SK-N-SH (cell line): ENCODE results near the gene NAT9. TPM values are rescaled to one million over a fixed set of nuclear protein-coding genes. Genes with fewer than 3 reads are reported as not detected.

ENCODE experiments used
- CTCF ChIA-PET: fragments of 300-600, 350-600 bp; formaldehyde crosslinking; extraction: SDS; loops from one replicate; lab custom pipeline; 2021; lab: Yijun Ruan, JAX
- POLR2A ChIA-PET: fragments of 350-600 bp; sonication (Branson Sonifier 250); formaldehyde crosslinking; extraction: SDS; loops from one replicate; lab custom pipeline; 2020; ENCODE audit warnings: antibody characterized with exemption, inconsistent platforms; lab: Yijun Ruan, JAX
- DNase-seq: peaks from one replicate; pipeline ENCODE4 v3.0.0; 2012
- H2AFZ ChIP-seq: fragments of 200-600 bp; sonication (generic); 2 replicates; pipeline ENCODE4 v1.8.1; 2016; ENCODE audit warnings: antibody characterized with exemption, mild to moderate bottlenecking, low read depth
- H3F3A ChIP-seq: fragments of 200-600 bp; sonication (generic); replicated peaks from 2 replicates; pipeline ENCODE3; 2016; ENCODE audit warnings: antibody characterized with exemption, mild to moderate bottlenecking; ENCODE audit not compliant: insufficient read depth
- H3K27ac ChIP-seq, 2 experiments: fragments of 200-500 bp in 1 of 2; fragments of 200-600 bp in 1 of 2; sonication (Bioruptor generic) in 1 of 2; sonication (generic), shearing (Covaris generic) in 1 of 2; 2 replicates each; pipeline versions ENCODE4 v1.5.1 to v1.6.1; 2014 to 2016; ENCODE audit warnings: low read depth in 2 of 2, inconsistent platforms in 1 of 2, low read length in 1 of 2, mild to moderate bottlenecking in 1 of 2, mixed read lengths in 1 of 2
- H3K27me3 ChIP-seq: fragments of 200-600 bp; sonication (generic), shearing (Covaris generic); 2 replicates; pipeline ENCODE4 v1.6.1; 2016; ENCODE audit warnings: mixed run types; ENCODE audit not compliant: insufficient read depth
- H3K36me3 ChIP-seq, 2 experiments: fragments of 200-500 bp in 1 of 2; fragments of 200-600 bp in 1 of 2; sonication (Bioruptor generic) in 1 of 2; sonication (generic) in 1 of 2; replicated peaks in 1 of 2; 2 replicates each; pipeline versions ENCODE3 to v1.5.1; 2014 to 2016; ENCODE audit warnings: low read length in 1 of 2, mild to moderate bottlenecking in 1 of 2; ENCODE audit not compliant: insufficient read depth in 2 of 2, control insufficient read depth in 1 of 2
- H3K4me1 ChIP-seq, 2 experiments: fragments of 200-500 bp in 1 of 2; fragments of 200-600 bp in 1 of 2; sonication (Bioruptor generic) in 1 of 2; sonication (generic), shearing (Covaris generic) in 1 of 2; 2 replicates each; pipeline versions ENCODE4 v1.5.1 to v1.6.1; 2014 to 2016; ENCODE audit warnings: low read depth in 1 of 2, low read length in 1 of 2, mixed run types in 1 of 2; ENCODE audit not compliant: insufficient read depth in 2 of 2, control insufficient read depth in 1 of 2
- H3K4me2 ChIP-seq: fragments of 200-600 bp; sonication (generic), shearing (Covaris generic); 2 replicates; pipeline ENCODE4 v1.6.1; 2017; ENCODE audit warnings: mixed run types
- H3K4me3 ChIP-seq, 2 experiments: fragments of 200-500 bp in 1 of 2; fragments of 200-600 bp in 1 of 2; sonication (Bioruptor generic) in 1 of 2; sonication (generic), shearing (Covaris generic) in 1 of 2; 2 replicates each; pipeline versions ENCODE4 v1.5.1 to v1.8.1; 2014 to 2016; ENCODE audit warnings: low read depth in 2 of 2, inconsistent platforms in 1 of 2, low read length in 1 of 2, mild to moderate bottlenecking in 1 of 2, mixed read lengths in 1 of 2, moderate library complexity in 1 of 2
- H3K79me2 ChIP-seq: fragments of 200-600 bp; sonication (generic); 2 replicates; pipeline ENCODE4 v1.8.1; 2017; ENCODE audit warnings: mild to moderate bottlenecking; ENCODE audit not compliant: insufficient read depth
- H3K9ac ChIP-seq: fragments of 200-600 bp; sonication (generic); 2 replicates; pipeline ENCODE4 v1.6.1; 2017; ENCODE audit warnings: mixed run types
- H3K9me2 ChIP-seq: fragments of 200-600 bp; sonication (generic); 2 replicates; pipeline ENCODE4 v1.6.1; 2017; ENCODE audit warnings: mixed run types
- H3K9me3 ChIP-seq: fragments of 200-600 bp; sonication (generic); 2 replicates; pipeline ENCODE4 v1.6.1; 2017; ENCODE audit warnings: mixed run types, mild to moderate bottlenecking, moderate library complexity
- H4K20me1 ChIP-seq: fragments of 200-600 bp; sonication (generic); 2 replicates; pipeline ENCODE4 v1.6.1; 2017; ENCODE audit warnings: mild to moderate bottlenecking, mixed run types; ENCODE audit not compliant: insufficient read depth
- ELF1 ChIP-seq: IDR thresholded peaks from 2 replicates; pipeline ENCODE4 v1.4.0; 2012
- GATA2 ChIP-seq: sonication (generic); formaldehyde crosslinking; IDR thresholded peaks from 2 replicates; pipeline ENCODE4 v1.5.0; 2020; ENCODE audit warnings: mild to moderate bottlenecking, missing genetic modification reagents
- JUND ChIP-seq: IDR thresholded peaks from 2 replicates; pipeline ENCODE4 v1.4.0; 2012
- MXI1 ChIP-seq: IDR thresholded peaks from 2 replicates; pipeline ENCODE4 v1.6.1; 2012; ENCODE audit warnings: mild to moderate bottlenecking, low read depth, low read length, improper control_type of control experiment
- NFIC ChIP-seq: IDR thresholded peaks from 2 replicates; pipeline ENCODE4 v1.4.0; 2012; ENCODE audit warnings: borderline replicate concordance
- NRF1 ChIP-seq: IDR thresholded peaks from 2 replicates; pipeline ENCODE4 v1.6.1; 2012; ENCODE audit warnings: low read depth, mild to moderate bottlenecking, low read length
- RAD21 ChIP-seq: IDR thresholded peaks from 2 replicates; pipeline ENCODE4 v1.6.1; 2012; ENCODE audit warnings: mild to moderate bottlenecking, low read length
- RFX5 ChIP-seq: IDR thresholded peaks from 2 replicates; pipeline ENCODE4 v1.6.1; 2012; ENCODE audit warnings: mild to moderate bottlenecking, improper control_type of control experiment, low read length
- RXRA ChIP-seq: IDR thresholded peaks from 2 replicates; pipeline ENCODE4 v1.4.0; 2012; ENCODE audit warnings: low read depth, mild to moderate bottlenecking, borderline replicate concordance
- SIN3A ChIP-seq: IDR thresholded peaks from 2 replicates; pipeline ENCODE4 v1.6.1; 2012; ENCODE audit warnings: low read depth, mild to moderate bottlenecking, low read length, moderate library complexity, borderline replicate concordance
- SMC3 ChIP-seq: IDR thresholded peaks from 2 replicates; pipeline ENCODE4 v1.6.1; 2012; ENCODE audit warnings: low read depth, low read length, improper control_type of control experiment
- TAF1 ChIP-seq: IDR thresholded peaks from 2 replicates; pipeline ENCODE4 v1.6.1; 2012; ENCODE audit warnings: low read depth, mild to moderate bottlenecking, low read length, moderate library complexity, borderline replicate concordance
- USF1 ChIP-seq: IDR thresholded peaks from 2 replicates; pipeline ENCODE4 v1.4.0; 2012; ENCODE audit warnings: low read depth, borderline replicate concordance
- USF2 ChIP-seq: fragments of 150-350 bp; IDR thresholded peaks from 2 replicates; pipeline ENCODE4 v1.6.1; 2017; ENCODE audit warnings: antibody characterized with exemption, low read length, low read depth, borderline replicate concordance
- WGBS: methylation state at CpG from one replicate; pipeline ENCODE4 v1.1.6; 2017; ENCODE audit warnings: low lambda C conversion rate; 5-methylcytosine and 5-hydroxymethylcytosine counted together
- polyA plus RNA-seq, 3 experiments: library from polyadenylated mRNA; depleted of rRNA; stranded (reverse); fragments of >200 nt; gene quantifications; 2 replicates each; pipeline ENCODE4 v1.2.3, GENCODE V29; 2012
- TF ChIP-seq, protein P1 (sequence below): IDR thresholded peaks from 2 replicates; pipeline ENCODE4 v1.4.0; 2012; ENCODE audit warnings: low read depth, borderline replicate concordance
- TF ChIP-seq, protein P2 (sequence below): IDR thresholded peaks from 2 replicates; pipeline ENCODE4 v1.4.0; 2012; ENCODE audit warnings: low read depth

Gene NAT9
- polyA plus RNA-seq, 1 of the 3 experiments (the other 2 are of a cell fraction) = 117 TPM

- TF ChIP-seq USF1 = no peak
- no peak for TF ChIP-seq SMC3
- TF ChIP-seq, all 33 proteins: peak for 0
Measured at GRCh38 chr17:74756891-74757290, 19.3 kb downstream of the NAT9 start (continued).

DNA sequence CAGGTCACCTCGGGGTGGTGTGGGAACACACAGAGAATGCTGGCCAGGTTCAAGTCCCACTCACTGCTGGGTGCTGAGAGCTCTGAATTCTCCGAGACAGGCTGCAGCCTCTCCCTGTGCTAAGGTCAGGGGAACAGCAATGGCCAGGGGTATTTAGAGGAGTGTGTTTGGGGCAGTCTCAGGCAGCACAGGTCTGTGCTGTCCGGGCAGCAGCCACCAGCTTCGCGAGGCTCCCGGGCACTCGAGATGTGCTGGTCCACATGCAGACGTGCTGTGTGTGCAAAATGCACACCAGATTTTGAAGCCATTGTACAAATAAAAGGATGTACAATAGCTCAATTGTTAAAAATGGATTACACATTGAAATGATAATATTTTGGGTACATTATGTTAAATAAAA is 20.6 kb downstream of the NAT9 start:
- WGBS = 85% methylated on average over 8 of the region's 8 CpGs
- Histone ChIP-seq H4K20me1 (no peaks in the 10 kb centered on the region), H3K36me3 (no peaks in the 10 kb centered on the region), H3K4me1 (peaks cover 35 to 52% of the 10 kb centered on the region in 2 experiments; a peak in 3 of 4 replicates), H3K9ac (no peak overlapping the region), H3K9me2 (no peaks in the 10 kb centered on the region), H3K27me3 (no peaks in the 10 kb centered on the region), H3K79me2 (peaks cover 17% of the 10 kb centered on the region; the same call in 1 of the 2 replicates), H3F3A (peaks cover 4% of the 10 kb centered on the region), H3K4me2 (no peak overlapping the region), H3K27ac (no peak overlapping the region), H3K4me3 (no peak overlapping the region), H3K9me3 (no peaks in the 10 kb centered on the region)
- CTCF ChIA-PET = interaction anchor here (0.8 to 48.0 kb wide), 5 partner anchors 1 to 107 kb away, joined by 3 to 1361 read pairs (median 15); partner anchors contain the start of genes NAT9 and NHERF1
- DNase-seq = no peak
- POLR2A ChIA-PET = interaction anchor here (0.6 kb wide), 1 partner anchor 325 kb away, joined by 3 read pairs; no protein-coding TSS in a partner anchor
- TF ChIP-seq, protein P1, sequence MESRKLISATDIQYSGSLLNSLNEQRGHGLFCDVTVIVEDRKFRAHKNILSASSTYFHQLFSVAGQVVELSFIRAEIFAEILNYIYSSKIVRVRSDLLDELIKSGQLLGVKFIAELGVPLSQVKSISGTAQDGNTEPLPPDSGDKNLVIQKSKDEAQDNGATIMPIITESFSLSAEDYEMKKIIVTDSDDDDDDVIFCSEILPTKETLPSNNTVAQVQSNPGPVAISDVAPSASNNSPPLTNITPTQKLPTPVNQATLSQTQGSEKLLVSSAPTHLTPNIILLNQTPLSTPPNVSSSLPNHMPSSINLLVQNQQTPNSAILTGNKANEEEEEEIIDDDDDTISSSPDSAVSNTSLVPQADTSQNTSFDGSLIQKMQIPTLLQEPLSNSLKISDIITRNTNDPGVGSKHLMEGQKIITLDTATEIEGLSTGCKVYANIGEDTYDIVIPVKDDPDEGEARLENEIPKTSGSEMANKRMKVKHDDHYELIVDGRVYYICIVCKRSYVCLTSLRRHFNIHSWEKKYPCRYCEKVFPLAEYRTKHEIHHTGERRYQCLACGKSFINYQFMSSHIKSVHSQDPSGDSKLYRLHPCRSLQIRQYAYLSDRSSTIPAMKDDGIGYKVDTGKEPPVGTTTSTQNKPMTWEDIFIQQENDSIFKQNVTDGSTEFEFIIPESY = no peak
- TF ChIP-seq NRF1 (no peak), RXRA (no peak), USF2 (no peak), ELF1 (no peak), SIN3A (no peak)
- TF ChIP-seq, all 33 proteins: peak for 0
- H2AFZ ChIP-seq = no peak overlapping the region

GRCh38 chr17:74754832-74755231 is 21.3 kb downstream of the NAT9 start:
- WGBS = 83% methylated on average over 3 of the region's 3 CpGs
- Histone ChIP-seq H3K27me3 (no peaks in the 10 kb centered on the region), H4K20me1 (no peaks in the 10 kb centered on the region), H3K79me2 (peaks cover 20% of the 10 kb centered on the region)
- TF ChIP-seq NRF1 = no peak
- TF ChIP-seq, protein P1 = no peak
- TF ChIP-seq RXRA = no peak
- TF ChIP-seq RFX5 = no peak
- no peak for TF ChIP-seq MXI1
- TF ChIP-seq JUND = no peak
- TF ChIP-seq NFIC = no peak
- no peak for TF ChIP-seq RAD21
- TF ChIP-seq TAF1 = no peak
- TF ChIP-seq GATA2 (CRISPR knock-in tag) = no peak
- TF ChIP-seq, protein P2, sequence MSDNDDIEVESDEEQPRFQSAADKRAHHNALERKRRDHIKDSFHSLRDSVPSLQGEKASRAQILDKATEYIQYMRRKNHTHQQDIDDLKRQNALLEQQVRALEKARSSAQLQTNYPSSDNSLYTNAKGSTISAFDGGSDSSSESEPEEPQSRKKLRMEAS = no peak
- TF ChIP-seq, all 33 proteins: peak for 0
- Histone ChIP-seq H3K27ac (no peak overlapping the region), H3K9ac (no peak overlapping the region), H3K9me2 (no peaks in the 10 kb centered on the region), H2AFZ (no peak overlapping the region), H3F3A (no peaks in the 10 kb centered on the region), H3K9me3 (no peaks in the 10 kb centered on the region), H3K4me2 (no peak overlapping the region), H3K4me3 (no peak overlapping the region), H3K36me3 (no peaks in the 10 kb centered on the region), H3K4me1 (peaks cover 28 to 52% of the 10 kb centered on the region in 2 experiments; a peak in 3 of 4 replicates)
- CTCF ChIA-PET = interaction anchor here (1.6 to 48.0 kb wide), 4 partner anchors 0 to 108 kb away, joined by 5 to 1361 read pairs (median 688); partner anchors contain the start of genes NAT9 and NHERF1
- no peak for DNase-seq
- POLR2A ChIA-PET = no interaction called here
